ENCODE measurements around the gene CXXC5.

- TF ChIP-seq CTCF (IDR thresholded peaks at IDR 0.05; ENCODE audit: insufficient read depth, low read depth, low read length) (peak; percentile 56), EZH2 (IDR thresholded peaks at IDR 0.05; ENCODE audit: insufficient read depth, low read length) (no peak)
These were observed 12.4 kb upstream of the CXXC5 start for GRCh38 chr5:139635606-139636206.
